Activated CD8-positive, alpha-beta memory T cell treated with anti-CD3 and anti-CD28 coated beads, Interleukin-2, amount 10 ng/mL, durations not matched to agents 7 days and 5 days (primary cell): ENCODE data around the gene CBLC. TPM values are rescaled to one million over a fixed set of nuclear protein-coding genes. Genes with fewer than 3 reads are reported as not detected.

Experiments
- ATAC-seq: fragments of 150-1000 bp; cut with Tn5 transposase; one replicate; pipeline ENCODE4 v1.10.0; 2021; ENCODE audit warnings: moderate library complexity
- CTCF ChIA-PET: fragments of 350-600 bp; sonication (Branson Sonifier 250); formaldehyde crosslinking; loops from one replicate; lab custom pipeline; 2021; ENCODE audit warnings: antibody characterized with exemption; lab: Charles Lee
- DNase-seq: peaks from one replicate; pipeline ENCODE4 v3.0.0-alpha.2; 2020
- H3K27ac Mint-ChIP-seq: one replicate; pipeline ENCODE4 v1.8.0; 2021; ENCODE audit warnings: mild to moderate bottlenecking, mixed read lengths
- H3K27me3 Mint-ChIP-seq: one replicate; pipeline ENCODE4 v1.8.0; 2021; ENCODE audit warnings: mixed read lengths
- H3K36me3 Mint-ChIP-seq: one replicate; pipeline ENCODE4 v1.8.0; 2021; ENCODE audit warnings: mild to moderate bottlenecking, mixed read lengths
- H3K4me1 Mint-ChIP-seq: one replicate; pipeline ENCODE4 v1.8.0; 2021; ENCODE audit warnings: mixed read lengths
- H3K4me3 Mint-ChIP-seq: one replicate; pipeline ENCODE4 v1.8.0; 2021; ENCODE audit warnings: mild to moderate bottlenecking, moderate library complexity, mixed read lengths
- H3K9me3 Mint-ChIP-seq: one replicate; pipeline ENCODE4 v1.8.0; 2022; ENCODE audit warnings: low read depth, mixed read lengths
- total RNA-seq, 2 experiments: library from RNA; stranded (reverse); gene quantifications; one replicate each; pipeline ENCODE4 v1.2.3, GENCODE V29; 2021

CBLC gene
- total RNA-seq, 2 experiments from 2014 or later, result not detected

DNA sequence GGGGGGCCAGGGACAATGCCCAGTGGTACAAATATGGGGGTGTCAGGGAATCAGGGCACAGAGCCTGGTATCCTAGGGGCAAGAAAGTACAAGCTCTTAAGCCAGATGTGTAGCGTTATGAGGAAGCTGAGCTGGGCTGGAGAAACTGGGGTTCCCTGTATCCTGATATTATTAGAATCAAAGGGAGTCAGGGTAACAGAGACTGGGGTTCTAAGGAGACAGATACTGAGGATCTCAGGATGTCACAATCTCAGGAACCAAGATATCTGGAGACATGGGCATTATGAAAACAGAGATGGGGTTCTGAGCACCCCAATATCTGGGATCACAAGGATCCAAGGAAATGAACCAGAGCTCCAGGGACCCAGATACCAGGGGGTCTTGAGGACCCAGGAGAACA, 28.4 kb upstream of the CBLC start:
- Mint-ChIP-seq H3K27me3 (peaks cover 3% of the 10 kb centered on the region), H3K27ac (peak overlapping the region; percentile 85), H3K9me3 (no peaks in the 10 kb centered on the region), H3K4me3 (peak overlapping the region; percentile 88), H3K36me3 (peaks cover 41% of the 10 kb centered on the region), H3K4me1 (peaks cover 64% of the 10 kb centered on the region)
- CTCF ChIA-PET, result interaction anchor here (0.8 to 1.0 kb wide), 4 partner anchors 8 to 26 kb away, joined by 3 to 5 read pairs (median 4); no protein-coding TSS in a partner anchor
- no peak for DNase-seq
- ATAC-seq, result no peak

GRCh38 chr19:44749994-44750393, 27.7 kb upstream of the CBLC start:
- DNase-seq, result no peak
- H3K27ac Mint-ChIP-seq, result peak overlapping the region; percentile 85
- H3K4me1 Mint-ChIP-seq, result peaks cover 68% of the 10 kb centered on the region
- H3K4me3 Mint-ChIP-seq, result peak overlapping the region; percentile 88
- H3K27me3 Mint-ChIP-seq, result peaks cover 3% of the 10 kb centered on the region
- CTCF ChIA-PET, result interaction anchor here (0.8 to 1.0 kb wide), 2 partner anchors 21 to 22 kb away, joined by 3 to 4 read pairs; no protein-coding TSS in a partner anchor
- H3K36me3 Mint-ChIP-seq, result peaks cover 45% of the 10 kb centered on the region
- H3K9me3 Mint-ChIP-seq, result no peaks in the 10 kb centered on the region
- ATAC-seq, result no peak

GRCh38 chr19:44752123-44752815, 25.4 kb upstream of the CBLC start:
- peaks cover 67% of the 10 kb centered on the region for H3K4me1 Mint-ChIP-seq
- peaks cover 54% of the 10 kb centered on the region for H3K36me3 Mint-ChIP-seq
- H3K27ac Mint-ChIP-seq, result peak overlapping the region; percentile 94
- CTCF ChIA-PET, result interaction anchor here (1.0 to 3.0 kb wide), 5 partner anchors 18 to 63 kb away, joined by 3 to 41 read pairs (median 8); no protein-coding TSS in a partner anchor
- H3K9me3 Mint-ChIP-seq, result no peaks in the 10 kb centered on the region
- no peaks in the 10 kb centered on the region for H3K27me3 Mint-ChIP-seq
- DNase-seq (no peak), ATAC-seq (no peak)
- H3K4me3 Mint-ChIP-seq, result peak overlapping the region; percentile 88

DNA sequence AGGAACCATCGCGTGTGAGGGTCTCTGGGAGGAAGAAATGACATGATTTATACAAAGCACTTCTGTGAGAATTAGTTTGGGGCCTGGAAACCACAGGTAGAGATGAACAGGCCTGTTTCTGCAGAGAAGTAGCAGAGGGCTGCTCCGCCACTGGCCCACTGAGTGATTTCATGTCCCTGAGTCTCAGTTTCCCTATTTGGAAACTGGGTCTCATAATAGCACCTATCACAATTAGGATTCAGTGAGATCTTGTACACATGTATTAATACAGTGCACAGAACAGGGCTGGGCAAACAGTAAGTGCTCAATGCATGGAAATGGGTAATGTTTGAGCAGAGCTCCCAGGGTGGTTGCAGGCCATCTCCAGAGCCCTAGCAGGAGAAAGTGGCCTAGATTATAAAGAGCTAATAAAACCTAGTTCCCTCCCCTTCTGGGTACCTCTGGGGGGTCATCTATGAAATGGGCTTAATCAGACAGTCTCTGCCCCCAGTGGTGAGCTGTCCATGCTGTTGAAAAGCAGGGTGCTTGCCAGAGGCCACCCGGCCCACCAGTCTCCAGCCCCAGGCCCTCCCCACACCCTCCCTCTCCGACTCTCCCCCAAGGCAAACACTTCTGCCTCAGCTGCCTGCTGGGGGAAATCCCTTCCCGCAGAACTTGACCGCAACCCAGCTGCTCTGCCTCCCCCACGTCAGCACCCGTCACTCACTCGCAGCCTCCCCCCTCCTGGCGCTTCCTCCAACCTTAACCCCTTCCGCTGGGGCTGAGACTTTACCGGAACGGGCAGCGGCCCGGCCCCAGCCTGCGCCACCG, 24.7 kb upstream of the CBLC start:
- Mint-ChIP-seq H3K27ac (peak overlapping the region; percentile 94), H3K9me3 (no peaks in the 10 kb centered on the region), H3K4me3 (peak overlapping the region; percentile 88), H3K4me1 (peaks cover 67% of the 10 kb centered on the region), H3K36me3 (peaks cover 60% of the 10 kb centered on the region), H3K27me3 (no peaks in the 10 kb centered on the region)
- ATAC-seq (peak; percentile 79), DNase-seq (peak; percentile 99)
- CTCF ChIA-PET, result interaction anchor here (0.5 to 3.5 kb wide), 9 partner anchors 8 to 734 kb away, joined by 3 to 41 read pairs (median 4); partner anchors contain the start of gene CLPTM1

GRCh38 chr19:44753626-44753931, 24.1 kb upstream of the CBLC start:
- no peaks in the 10 kb centered on the region for H3K9me3 Mint-ChIP-seq
- H3K27ac Mint-ChIP-seq, result peak overlapping the region; percentile 94
- CTCF ChIA-PET, result interaction anchor here (1.0 to 3.5 kb wide), 8 partner anchors 9 to 201 kb away, joined by 3 to 41 read pairs (median 4); partner anchors contain the start of gene CLPTM1
- ATAC-seq (no peak), DNase-seq (no peak)
- peaks cover 70% of the 10 kb centered on the region for H3K4me1 Mint-ChIP-seq
- H3K27me3 Mint-ChIP-seq, result no peaks in the 10 kb centered on the region
- peaks cover 63% of the 10 kb centered on the region for H3K36me3 Mint-ChIP-seq
- peak overlapping the region; percentile 88 for H3K4me3 Mint-ChIP-seq

DNA sequence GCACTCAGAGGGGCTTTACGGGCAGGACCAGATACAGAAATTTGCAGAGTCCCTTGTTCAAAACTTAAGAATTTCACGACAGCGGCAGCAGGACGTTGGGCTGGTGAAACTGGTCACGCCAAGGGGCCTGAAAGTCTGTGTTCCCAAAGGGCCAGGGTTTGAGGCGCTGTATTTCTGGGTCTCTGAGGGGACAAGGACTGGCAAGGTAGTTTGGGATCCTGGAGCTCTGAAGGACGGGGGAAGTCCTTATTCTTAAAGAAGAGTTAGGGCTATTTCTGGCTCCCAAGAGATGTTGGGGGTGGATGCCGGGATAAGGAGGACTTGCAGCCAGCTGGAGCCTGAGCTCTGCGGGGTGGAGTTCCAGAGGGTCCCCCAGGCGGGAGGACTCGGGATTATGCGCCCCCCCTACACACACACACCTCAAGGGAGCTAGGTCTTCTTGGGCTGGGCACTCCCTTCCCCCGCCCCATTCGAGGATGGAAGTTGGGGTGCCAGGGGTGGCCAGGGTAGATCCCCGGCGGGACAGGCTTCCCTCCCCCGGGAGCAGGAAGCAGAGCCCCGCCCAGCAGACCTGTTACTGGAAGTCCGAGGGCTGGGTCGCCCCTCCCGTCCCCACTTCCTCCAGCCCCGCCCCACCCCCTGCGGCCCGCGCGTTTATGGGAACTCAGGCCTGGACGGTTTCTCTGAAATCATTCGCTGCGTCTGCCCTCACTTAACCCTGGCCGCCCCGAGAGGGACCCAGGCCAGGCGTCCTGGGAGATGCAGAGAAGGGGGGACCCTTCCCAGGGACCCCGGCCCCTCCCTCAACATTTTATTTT, 23.5 kb upstream of the CBLC start:
- H3K4me1 Mint-ChIP-seq, result peaks cover 72% of the 10 kb centered on the region
- DNase-seq (peak; percentile 91), ATAC-seq (peak; percentile 37)
- H3K4me3 Mint-ChIP-seq, result peak overlapping the region; percentile 88
- peak overlapping the region; percentile 94 for H3K27ac Mint-ChIP-seq
- peaks cover 64% of the 10 kb centered on the region for H3K36me3 Mint-ChIP-seq
- CTCF ChIA-PET, result interaction anchor here (1.3 to 3.5 kb wide), 7 partner anchors 9 to 200 kb away, joined by 3 to 41 read pairs (median 5); partner anchors contain the start of gene CLPTM1
- no peaks in the 10 kb centered on the region for H3K9me3 Mint-ChIP-seq
- H3K27me3 Mint-ChIP-seq, result no peaks in the 10 kb centered on the region

DNA sequence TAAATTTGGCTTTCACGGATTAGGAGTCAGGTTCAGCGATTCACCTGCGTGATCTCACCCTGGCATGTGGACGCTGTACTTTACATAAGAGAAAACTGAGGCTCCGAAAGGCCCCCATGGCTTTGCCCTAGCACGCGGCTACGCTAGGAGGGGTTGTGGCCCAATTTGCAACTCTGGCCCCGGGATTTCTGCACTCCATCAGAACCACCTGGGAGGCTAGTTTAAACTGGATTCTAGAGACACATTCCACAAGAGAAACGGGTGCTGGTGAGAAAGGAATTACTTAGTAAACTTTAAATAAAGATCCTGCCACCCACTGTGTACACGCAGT, 23.0 kb upstream of the CBLC start:
- Mint-ChIP-seq H3K4me1 (peaks cover 68% of the 10 kb centered on the region), H3K4me3 (peak overlapping the region; percentile 88), H3K9me3 (no peaks in the 10 kb centered on the region), H3K36me3 (peaks cover 62% of the 10 kb centered on the region), H3K27me3 (no peaks in the 10 kb centered on the region), H3K27ac (peak overlapping the region; percentile 94)
- ATAC-seq (no peak), DNase-seq (peak; percentile 47)
- CTCF ChIA-PET, result interaction anchor here (3.0 to 3.5 kb wide), 3 partner anchors 12 to 31 kb away, joined by 21 to 41 read pairs (median 25); no protein-coding TSS in a partner anchor

GRCh38 chr19:44755219-44755618, 22.5 kb upstream of the CBLC start:
- ATAC-seq (no peak), DNase-seq (no peak)
- Mint-ChIP-seq H3K36me3 (peaks cover 62% of the 10 kb centered on the region), H3K9me3 (no peaks in the 10 kb centered on the region), H3K4me1 (peaks cover 68% of the 10 kb centered on the region), H3K27me3 (no peaks in the 10 kb centered on the region), H3K27ac (peak overlapping the region; percentile 94), H3K4me3 (peak overlapping the region; percentile 88)
- CTCF ChIA-PET, result interaction anchor here (1.3 to 3.5 kb wide), 3 partner anchors 11 to 31 kb away, joined by 10 to 25 read pairs (median 21); no protein-coding TSS in a partner anchor

- Mint-ChIP-seq H3K9me3 (no peaks in the 10 kb centered on the region), H3K4me1 (peaks cover 70% of the 10 kb centered on the region), H3K27ac (peak overlapping the region; percentile 69), H3K4me3 (no peak overlapping the region), H3K27me3 (no peaks in the 10 kb centered on the region), H3K36me3 (peaks cover 62% of the 10 kb centered on the region)
- DNase-seq (no peak), ATAC-seq (no peak)
- CTCF ChIA-PET, result interaction anchor here (1.3 to 3.5 kb wide), 2 partner anchors 10 to 14 kb away, joined by 10 to 21 read pairs; no protein-coding TSS in a partner anchor
Measured at GRCh38 chr19:44756089-44756562, 21.6 kb upstream of the CBLC start.

DNA sequence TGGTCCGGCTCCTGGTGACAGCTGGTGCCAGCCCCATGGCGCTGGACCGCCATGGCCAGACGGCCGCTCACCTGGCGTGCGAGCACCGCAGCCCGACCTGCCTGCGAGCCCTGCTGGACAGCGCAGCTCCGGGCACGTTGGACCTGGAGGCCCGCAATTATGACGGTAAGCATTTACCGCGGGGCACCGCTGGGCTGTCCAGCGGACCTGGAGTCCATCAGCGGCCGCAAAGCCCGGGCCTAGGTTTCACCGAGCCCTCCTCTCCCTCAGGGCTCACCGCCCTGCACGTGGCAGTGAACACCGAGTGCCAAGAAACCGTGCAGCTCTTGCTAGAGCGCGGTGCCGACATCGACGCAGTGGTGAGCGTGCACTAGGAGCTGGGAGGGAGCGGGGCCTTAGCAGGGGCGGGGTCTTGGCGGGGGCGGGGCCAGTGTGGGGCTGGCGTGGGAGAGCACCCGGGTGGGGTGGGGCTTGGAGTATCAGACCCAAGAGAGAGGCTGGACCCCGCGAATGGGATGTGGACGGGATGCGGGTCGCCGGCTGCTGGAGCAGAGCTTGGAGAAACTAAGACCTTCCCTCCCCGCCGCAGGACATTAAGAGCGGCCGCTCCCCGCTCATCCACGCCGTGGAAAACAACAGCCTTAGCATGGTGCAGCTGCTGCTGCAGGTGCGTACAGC, 20.5 kb upstream of the CBLC start:
- no peaks in the 10 kb centered on the region for H3K9me3 Mint-ChIP-seq
- H3K4me1 Mint-ChIP-seq, result peaks cover 64% of the 10 kb centered on the region
- no peaks in the 10 kb centered on the region for H3K27me3 Mint-ChIP-seq
- peaks cover 54% of the 10 kb centered on the region for H3K36me3 Mint-ChIP-seq
- CTCF ChIA-PET, result interaction anchor here (0.7 kb wide), 1 partner anchor 8 kb away, joined by 4 read pairs; no protein-coding TSS in a partner anchor
- ATAC-seq, result no peak
- DNase-seq, result no peak
- no peak overlapping the region for H3K4me3 Mint-ChIP-seq
- no peak overlapping the region for H3K27ac Mint-ChIP-seq

DNA sequence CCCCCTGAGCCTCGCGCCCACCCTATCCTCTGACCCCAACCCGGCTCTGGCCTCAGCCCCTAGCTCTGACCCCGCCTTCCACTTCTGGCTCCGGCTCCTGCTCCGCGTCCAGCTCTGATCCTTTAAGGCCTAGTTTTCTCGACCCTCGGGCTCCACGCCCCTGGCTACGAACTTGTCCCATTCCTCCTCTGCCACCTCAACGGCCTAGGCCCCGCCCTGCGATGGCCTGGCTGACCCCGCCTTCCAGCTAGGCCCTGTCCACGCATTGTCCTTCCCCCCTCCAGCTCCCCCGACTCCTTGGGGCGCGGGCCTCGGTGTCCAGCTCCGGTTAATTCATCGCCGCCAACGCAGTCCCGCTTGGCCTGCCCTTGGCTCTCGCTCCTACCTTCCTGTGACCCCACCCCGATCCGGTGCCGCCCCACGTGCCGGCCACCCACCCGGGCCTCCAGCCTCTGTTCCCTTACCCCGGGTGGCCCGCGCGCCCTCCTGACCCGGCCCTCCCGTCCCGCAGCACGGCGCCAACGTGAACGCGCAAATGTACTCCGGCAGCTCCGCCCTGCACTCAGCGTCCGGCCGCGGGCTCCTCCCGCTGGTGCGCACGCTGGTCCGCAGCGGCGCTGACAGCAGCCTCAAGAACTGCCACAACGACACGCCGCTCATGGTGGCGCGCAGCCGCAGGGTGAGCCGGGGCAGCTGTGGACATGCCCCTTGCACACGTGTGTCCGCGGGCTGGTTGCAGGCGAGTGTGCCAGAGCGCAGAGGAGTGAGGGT, 19.8 kb upstream of the CBLC start:
- Mint-ChIP-seq H3K36me3 (peaks cover 47% of the 10 kb centered on the region), H3K27me3 (no peaks in the 10 kb centered on the region), H3K9me3 (no peaks in the 10 kb centered on the region), H3K4me1 (peaks cover 60% of the 10 kb centered on the region), H3K4me3 (no peak overlapping the region), H3K27ac (peak overlapping the region; percentile 32)
- CTCF ChIA-PET, result interaction anchor here (0.7 kb wide), 1 partner anchor 9 kb away, joined by 4 read pairs; no protein-coding TSS in a partner anchor
- ATAC-seq (no peak), DNase-seq (no peak)
